Left kidney (tissue), 2 donors: Measurements from ENCODE around the gene NCK2. TPM values are rescaled to one million over a fixed set of nuclear protein-coding genes. Genes with fewer than 3 reads are reported as not detected.

Experiments
- DNase-seq: peaks from one replicate; pipeline ENCODE4 v3.0.0-alpha.2; 2013
- polyA plus RNA-seq: library from polyadenylated mRNA; unstranded; fragments of 120-200 nt; gene quantifications from one replicate; pipeline ENCODE4 v1.2.1, GENCODE V29; 2013; ENCODE audit not compliant: insufficient read length

The NCK2 gene
- polyA plus RNA-seq, 1 donor = 57.7 TPM

GRCh38 chr2:105775809-105776559, 31.3 kb downstream of the NCK2 start:
- DNase-seq = no peak

GRCh38 chr2:105776560-105776928, 31.8 kb downstream of the NCK2 start:
- DNase-seq = no peak

DNA sequence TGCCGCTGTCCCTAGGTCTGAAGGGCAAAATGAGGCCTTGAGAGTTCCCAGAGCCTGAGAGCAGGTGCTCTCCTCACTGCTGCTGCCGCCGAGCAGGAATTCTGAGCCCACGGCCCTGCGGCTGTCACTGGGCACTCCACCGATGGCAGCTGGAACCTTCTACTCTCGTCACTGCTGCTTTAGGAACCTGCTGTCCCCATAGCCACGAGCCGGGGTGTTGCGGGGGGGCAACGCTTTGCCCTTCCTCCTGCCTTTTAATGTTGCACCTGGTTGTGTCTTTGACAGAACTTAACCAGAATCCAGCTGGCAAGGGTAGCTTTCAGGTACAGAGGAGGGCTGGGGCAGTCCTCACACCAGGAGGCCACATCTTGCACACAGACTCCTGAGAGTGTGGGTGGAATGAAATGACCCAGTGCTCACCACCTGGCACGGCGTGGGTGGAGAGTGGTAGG, 32.3 kb downstream of the NCK2 start:
- DNase-seq = no peak

GRCh38 chr2:105777506-105778055, 32.9 kb downstream of the NCK2 start:
- DNase-seq = no peak

- DNase-seq = no peak
These were observed 33.4 kb downstream of the NCK2 start for GRCh38 chr2:105778080-105778607.

DNA sequence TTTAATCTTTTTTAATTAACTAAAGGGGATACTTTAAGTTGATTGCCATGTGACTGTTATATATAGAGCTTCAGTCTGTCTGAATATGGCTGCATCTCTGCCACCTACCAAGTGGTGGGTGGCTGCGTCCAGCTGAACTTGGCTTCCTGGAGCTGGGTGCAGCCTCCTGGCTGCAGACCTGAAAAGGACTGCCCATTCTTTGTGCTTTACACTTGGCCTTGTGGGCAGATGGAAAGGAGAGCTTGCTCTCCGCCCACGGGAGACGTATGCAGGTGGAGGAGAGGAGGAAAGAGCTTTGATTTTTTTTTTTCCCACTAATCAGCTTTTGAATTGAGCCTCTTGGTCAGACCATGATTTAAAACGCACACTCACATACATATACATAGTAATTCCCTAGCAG, 34.7 kb downstream of the NCK2 start:
- no peak for DNase-seq

- DNase-seq = no peak
These were observed 35.9 kb downstream of the NCK2 start for GRCh38 chr2:105780606-105781005.

DNA sequence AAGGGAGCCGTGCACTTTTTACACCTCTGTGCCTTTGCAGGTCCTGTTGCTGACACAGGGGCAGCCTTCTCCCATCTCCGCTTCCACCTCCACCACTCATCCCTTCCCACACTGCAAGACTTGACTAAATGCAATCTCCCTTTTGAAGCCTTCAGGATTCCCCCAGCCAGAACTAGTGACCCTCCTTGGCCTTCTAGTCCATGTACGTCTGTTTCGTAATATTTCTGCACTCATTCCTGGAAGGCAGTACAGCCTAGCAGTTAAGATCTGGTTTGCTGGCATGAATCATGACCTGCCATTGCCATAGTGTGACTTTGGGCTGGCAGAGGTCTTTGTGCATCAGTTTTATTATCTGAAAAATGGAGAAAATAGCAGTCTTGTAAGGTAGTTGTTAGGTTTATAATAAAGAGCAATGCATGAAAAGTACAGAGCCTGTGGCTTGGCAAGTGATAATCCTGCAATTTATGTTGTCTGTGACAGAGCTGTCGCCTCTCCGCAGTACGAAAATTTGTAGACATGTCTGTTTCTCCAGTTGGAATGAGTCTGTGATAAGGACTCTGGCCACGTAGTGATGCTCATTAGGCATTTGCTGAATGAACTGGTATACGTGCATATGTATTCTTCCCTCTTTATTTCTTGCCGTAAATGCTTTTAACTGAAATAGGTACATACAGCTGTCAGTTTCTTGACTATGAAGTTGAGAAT, 36.7 kb downstream of the NCK2 start:
- no peak for DNase-seq

GRCh38 chr2:105782123-105782522, 37.4 kb downstream of the NCK2 start:
- no peak for DNase-seq

- DNase-seq = no peak
These were observed 37.9 kb downstream of the NCK2 start for GRCh38 chr2:105782646-105783045.

- DNase-seq = no peak
These were observed 38.5 kb downstream of the NCK2 start for GRCh38 chr2:105783151-105783738.

DNA sequence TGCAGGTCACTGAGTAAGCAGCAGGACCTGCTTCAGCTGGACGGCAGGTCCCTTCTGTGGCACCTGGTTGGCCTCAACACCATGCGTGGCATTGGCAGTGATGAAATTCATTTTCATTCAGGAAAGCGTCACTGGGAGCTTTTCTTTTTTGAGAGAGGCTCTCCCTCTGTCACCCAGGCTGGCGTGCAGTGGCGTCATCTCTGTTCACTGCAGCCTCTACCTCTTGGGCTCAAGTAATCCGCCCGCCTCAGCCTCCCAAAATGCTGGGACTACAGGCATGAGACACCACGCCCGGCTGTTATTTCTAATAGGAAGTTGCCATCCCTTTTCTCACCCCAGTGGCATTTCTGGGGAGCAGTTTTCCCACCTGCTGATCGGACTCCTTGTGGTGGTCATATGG, 39.3 kb downstream of the NCK2 start:
- DNase-seq = no peak

- DNase-seq = no peak
These were observed 39.9 kb downstream of the NCK2 start for GRCh38 chr2:105784589-105784988.

GRCh38 chr2:105785095-105785847, 40.6 kb downstream of the NCK2 start:
- DNase-seq = no peak

GRCh38 chr2:105786231-105787230, 41.8 kb downstream of the NCK2 start:
- DNase-seq = no peak

DNA sequence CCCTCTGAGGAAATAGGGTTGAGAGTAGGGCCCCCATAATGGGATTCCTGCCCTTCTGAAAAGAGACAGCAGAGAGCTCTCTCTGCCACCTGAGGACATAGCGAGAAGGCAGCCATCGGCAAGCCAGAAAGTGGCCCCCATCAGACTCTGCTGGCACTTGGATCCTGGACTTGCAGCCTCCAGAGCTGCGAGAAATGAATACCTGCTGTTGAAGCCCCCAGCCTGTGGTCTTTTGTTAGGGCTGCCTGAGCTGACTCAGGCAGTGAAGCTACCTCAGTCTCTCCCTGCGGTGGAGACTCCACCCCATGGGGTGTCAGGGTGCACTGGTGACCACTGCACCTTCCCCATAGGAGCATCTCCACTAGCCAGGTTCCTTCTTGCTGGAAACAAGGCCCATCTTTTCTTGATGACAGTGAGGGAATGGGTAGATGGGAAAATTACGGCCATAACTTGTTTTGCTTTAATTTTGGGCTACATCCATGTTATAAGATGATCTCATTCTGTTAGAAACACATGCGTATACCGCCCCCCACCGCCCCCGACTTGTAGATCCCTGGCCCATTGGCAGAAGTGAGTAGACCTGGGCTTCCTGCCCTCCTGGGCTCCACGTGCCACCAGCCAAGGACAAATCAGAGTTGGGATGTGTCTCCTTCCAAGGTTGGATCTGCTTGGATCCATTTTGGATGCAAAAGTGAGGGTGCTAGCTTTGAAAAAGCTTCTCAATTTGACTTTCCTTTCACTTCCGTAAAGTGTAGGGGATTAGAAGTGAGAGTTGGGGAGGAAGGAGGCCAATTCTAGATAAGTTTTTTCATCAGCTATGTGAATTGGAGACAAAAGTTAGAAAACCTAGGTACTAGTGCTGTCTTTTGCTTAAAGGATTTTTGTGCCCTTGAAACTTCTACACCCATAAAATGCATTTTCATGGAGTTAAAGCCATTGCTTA, 42.9 kb downstream of the NCK2 start:
- no peak for DNase-seq

DNA sequence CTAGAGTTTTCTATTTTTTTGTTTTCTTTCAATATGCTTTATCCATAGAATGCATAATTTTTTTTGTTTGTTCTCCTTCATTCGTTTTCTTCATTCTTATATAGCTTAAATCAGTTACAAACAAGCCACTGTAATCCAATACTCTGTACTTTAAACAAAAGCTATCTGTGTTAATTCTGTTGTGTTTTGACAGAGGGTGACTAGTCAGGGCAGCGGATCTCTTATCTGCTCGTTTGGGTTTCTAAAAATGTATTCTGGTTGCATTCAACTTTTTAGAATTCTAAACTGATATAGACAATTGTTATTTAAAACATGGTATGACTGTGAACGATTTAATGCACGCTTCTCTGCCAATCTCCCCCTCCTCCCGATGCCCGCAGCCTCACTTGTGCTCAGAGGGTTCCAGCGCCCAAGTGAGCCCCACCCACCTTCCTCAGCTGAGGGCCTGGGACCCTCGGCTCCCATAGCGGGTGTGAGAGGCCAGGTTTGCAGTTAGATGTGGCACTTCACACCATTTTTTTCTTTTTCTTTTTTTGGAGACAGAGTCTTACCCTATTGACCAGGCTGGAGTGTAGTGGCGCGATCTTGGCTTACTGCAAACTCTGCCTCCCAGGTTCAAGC, 44.1 kb downstream of the NCK2 start:
- no peak for DNase-seq

DNA sequence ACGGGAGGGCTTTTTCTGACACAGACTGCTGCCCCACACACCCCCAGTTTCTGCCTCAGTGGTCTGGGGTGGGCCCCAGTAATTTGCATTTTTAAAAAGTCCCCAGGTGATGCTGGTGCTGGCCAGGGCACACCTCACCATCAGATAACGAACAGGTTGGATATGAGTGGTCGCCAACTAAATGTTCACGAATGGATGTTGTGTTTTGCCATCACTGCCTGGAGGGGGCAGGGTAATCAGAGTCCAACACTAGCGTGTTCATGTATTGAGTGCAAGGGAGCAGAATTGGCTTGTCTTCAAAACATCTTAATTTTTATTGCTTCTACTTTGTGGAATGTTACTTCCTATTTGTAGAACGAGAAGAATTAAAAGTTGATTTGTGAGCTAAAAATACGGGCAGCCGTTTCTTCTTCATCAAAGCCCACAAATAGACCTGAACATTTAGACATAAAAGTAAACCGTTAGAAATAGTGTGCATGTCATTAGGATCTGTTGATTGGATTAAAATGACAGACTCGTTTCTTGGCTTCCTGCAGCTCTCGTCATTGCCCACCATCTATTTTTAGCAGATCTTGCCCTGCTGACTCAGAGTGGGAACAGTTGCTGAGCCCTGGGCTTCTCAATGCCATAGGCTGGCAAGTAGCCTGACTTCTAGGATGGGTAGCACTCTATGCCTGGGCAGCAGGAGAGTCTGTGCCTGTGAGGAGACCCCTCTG, 45.2 kb downstream of the NCK2 start:
- no peak for DNase-seq
